Fibroblast of skin of left quadriceps (primary cell): ENCODE data around the gene NLRC3.

ENCODE experiments used
- DNase-seq, 2 experiments: peaks; one replicate each; pipeline ENCODE4 v3.0.0-alpha.2; 2013; ENCODE audit warnings: low read depth in 2 of 2

NLRC3 gene

DNA sequence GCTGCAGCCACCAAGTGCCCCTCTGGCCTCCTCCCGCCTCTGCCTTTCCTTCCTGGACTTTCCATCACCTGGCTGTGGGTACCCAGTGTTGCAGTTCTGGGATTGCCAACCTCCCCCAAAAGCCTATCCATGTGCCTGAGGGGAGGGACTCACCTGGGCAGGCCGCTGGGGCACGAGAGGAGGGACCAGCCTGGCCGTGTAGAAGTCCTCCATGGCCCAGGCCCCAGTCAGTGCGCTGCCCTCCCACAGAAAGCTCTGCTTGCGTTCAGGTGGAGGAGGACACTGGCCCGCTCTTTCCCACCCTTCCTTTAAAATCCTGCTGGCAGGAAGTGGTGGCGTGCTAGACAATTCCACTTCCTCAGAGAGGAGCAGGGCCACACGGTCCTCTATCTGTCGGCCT lies 20.0 kb upstream of the NLRC3 start:
- DNase-seq = no peak

DNA sequence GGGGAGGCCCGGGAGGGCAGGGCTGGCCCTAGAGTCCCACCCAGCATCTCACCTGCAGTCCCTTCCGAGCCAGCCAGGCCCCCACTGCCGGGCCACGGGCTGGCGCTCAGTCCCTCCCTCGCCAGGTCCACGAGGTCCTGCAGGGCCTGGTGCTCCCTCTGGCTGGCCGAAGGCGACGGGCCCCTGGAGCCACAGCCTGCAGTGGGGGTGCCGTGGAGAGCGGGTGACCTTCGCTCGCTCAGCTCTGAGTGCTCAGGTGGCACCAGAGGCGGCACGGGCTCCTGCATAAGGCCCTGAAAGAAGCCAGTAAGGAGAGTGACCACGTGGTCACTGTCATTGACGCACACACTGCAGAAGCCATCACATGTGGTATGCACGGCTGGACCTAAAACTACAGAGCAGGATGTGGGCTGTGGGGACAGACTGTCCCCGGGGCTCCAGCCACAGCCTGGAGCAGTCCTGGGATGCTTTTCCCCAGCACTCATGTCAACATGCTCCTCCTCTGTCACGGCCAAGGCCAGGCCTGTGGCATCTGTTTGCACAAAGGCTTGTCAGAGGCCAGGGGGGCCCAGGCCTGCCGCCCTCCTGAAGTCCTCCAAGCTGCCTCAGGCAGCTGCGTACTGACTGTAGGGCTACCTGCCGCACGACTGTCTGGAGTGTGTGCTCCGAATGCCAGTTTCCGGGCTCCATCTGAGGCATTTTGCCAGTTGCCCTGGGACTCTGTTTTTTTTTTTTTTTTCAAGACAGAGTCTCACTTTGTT lies 19.1 kb upstream of the NLRC3 start:
- DNase-seq = no peak

GRCh38 chr16:3595521-3596021 lies 18.4 kb upstream of the NLRC3 start:
- DNase-seq = no peak

- DNase-seq = no peak
Measured at GRCh38 chr16:3595110-3595486, 17.9 kb upstream of the NLRC3 start.

- DNase-seq = no peak
Measured at GRCh38 chr16:3594316-3595109, 17.3 kb upstream of the NLRC3 start.

- DNase-seq = no peak
Measured at GRCh38 chr16:3592559-3592958, 15.4 kb upstream of the NLRC3 start.

- DNase-seq = no peak
Measured at GRCh38 chr16:3591991-3592390, 14.8 kb upstream of the NLRC3 start.

DNA sequence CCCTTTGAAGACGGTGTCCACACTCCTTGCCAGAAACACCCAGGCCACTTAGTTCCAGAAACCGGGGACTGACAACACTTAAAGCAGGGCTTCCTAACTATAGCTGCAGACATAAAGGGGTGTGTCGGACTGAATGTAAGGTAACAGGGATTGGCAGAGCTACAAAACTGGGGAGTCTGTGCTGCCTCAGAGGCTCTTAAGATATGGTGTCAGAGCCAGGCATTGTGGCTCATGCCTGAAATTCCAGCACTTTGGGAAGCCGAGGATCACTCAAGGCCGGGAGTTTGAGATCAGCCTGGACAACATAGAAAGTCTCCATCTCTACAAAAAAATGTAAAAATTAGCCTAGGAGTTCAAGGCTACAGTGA lies 14.2 kb upstream of the NLRC3 start:
- DNase-seq = no peak

GRCh38 chr16:3590736-3591435 lies 13.7 kb upstream of the NLRC3 start:
- DNase-seq = no peak

GRCh38 chr16:3589991-3590701 lies 12.9 kb upstream of the NLRC3 start:
- no peak for DNase-seq

DNA sequence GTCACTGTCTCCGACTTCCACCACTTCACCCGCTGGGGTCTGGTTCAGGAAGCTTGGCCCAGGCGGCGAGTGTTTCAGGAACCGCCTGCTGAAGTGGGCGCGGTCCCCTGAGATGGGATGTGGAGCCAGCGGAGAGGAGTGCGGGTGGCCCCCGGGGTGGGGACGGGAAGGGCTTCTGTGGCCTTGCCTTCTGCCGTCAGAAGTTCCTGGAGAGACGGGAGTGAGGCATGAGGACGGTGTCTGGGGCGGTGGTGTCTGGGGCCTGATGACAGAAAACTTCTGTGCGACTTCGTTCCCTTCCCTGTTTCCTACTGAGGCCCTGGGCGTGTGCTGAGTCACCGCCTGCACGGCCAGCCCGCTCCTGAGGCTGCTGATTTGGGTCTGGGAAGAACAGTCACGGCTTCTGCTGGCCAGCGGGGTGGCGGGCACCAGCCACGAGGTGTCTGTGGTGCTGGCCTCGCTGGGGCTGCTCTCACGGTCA lies 12.3 kb upstream of the NLRC3 start:
- DNase-seq = no peak

DNA sequence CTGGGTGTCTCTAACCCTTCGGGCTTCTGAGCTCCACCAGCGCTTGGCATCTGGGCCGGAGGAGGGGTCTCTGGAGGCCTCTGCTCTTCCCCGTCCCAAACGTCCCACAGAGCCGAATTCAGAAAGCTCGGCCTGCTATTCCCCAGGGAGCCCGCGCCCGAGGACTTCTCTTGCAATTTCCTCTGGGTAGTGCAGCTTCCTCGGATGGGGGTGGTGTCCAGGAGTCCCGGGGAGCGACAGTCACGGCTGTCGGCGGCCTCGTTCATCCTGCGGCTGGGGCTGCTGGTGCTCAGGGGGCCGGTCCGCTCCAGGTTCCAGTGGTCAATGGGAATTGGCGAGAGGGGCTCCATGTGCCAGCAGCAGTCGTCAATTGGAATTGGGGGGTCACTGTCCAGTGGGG lies 11.8 kb upstream of the NLRC3 start:
- no peak for DNase-seq

- DNase-seq = no peak
Measured at GRCh38 chr16:3587547-3588110, 10.4 kb upstream of the NLRC3 start.

- DNase-seq = no peak
Measured at GRCh38 chr16:3584412-3584811, 7.2 kb upstream of the NLRC3 start.

DNA sequence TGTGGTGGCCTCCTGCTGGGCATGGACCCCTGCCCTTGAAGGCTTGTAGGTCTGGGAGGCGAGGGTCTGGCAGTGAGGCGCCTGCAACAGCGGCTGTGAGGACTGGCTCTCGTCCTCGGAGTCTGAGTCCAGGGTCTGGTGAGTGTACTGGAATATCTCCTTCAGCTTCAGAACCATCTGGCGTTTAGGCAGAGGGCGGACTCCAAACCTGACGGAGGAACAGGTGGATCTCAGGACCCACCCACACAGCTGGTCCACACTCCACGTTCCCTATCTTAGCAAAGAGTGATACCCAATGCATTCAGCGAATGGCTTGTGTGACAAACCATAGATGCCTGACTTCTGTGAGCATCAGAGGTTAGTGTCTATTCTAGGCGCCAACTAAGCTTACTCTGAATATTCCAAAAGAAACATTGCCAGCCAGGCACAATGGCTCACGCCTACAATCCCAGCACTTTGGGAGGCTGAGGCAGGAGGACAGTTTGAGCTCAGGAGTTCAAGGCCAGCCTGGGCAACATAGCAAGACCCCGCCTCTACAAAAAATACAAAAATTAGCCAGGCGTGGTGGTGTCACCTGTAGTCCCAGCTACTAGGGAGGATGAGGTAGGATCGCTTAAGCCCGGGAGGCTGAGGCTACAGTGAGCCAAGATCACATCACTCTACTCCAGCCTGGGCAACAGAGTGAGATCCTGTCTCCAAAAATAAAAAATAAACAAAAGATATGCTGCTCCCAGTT lies 6.3 kb upstream of the NLRC3 start:
- DNase-seq = no peak

DNA sequence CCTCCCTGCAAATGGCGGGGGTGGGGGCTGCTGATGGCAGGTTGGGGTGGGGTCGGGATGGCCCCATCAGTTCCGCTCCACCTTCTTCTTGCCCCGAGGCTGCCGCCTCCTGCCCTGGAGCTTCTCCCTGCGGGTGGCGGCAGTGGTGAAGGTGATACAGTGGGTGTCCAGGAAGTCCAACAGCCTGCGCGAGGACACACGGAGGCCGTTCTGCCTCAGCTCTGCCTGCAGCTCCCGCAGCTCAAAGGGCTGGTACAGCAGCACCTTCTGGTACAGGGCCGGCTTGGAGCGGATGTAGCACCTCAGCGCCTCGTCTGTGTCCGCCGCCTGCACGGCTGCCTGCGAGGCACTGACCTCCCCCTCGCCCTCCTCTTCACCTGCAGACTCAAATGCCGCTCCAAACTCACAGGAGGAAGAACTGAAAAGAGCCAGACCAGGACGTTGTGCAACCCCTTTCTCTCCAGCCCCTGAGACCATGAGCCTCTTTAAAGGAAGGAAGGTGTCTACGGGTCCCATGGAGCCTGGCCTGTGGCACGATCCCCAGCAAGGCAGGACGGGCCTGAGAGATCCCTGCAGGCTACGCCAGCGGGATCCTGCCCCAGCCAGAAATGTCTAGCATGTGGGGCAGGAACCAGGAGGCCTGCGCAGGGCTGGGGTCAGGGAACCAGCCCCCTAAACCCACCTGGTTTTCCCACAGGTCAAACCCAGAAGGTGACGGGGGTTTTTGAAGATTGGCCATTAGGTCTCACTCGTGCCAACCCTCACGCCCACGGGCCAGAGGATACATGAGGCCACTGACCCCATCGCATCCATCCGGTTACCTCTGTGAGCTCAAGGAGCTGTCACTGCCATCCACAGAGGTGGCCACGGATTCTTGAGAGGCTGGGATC lies 5.3 kb upstream of the NLRC3 start:
- no peak for DNase-seq

DNA sequence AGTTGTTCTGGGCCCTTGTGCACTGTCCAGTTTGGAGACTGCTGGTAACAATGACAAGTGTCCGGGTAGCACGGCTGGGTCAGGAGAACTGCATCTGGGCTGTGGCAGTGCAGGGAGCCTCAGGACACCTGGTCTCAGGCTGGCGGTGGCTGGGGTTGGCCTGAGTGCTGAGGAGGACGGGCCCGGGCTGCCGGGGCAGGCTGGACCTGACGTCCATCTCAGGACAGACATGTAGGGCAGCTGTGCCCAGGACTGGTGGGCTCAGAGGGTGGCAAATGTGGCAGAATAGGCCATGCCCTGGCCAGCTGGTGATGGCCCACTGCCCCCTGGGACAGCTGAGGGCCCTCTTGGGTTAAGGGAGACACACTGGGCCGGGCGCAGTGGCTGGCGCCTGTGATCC lies 4.2 kb upstream of the NLRC3 start:
- no peak for DNase-seq

GRCh38 chr16:3580686-3581085 lies 3.5 kb upstream of the NLRC3 start:
- DNase-seq = peak; percentile 6 to 16

DNA sequence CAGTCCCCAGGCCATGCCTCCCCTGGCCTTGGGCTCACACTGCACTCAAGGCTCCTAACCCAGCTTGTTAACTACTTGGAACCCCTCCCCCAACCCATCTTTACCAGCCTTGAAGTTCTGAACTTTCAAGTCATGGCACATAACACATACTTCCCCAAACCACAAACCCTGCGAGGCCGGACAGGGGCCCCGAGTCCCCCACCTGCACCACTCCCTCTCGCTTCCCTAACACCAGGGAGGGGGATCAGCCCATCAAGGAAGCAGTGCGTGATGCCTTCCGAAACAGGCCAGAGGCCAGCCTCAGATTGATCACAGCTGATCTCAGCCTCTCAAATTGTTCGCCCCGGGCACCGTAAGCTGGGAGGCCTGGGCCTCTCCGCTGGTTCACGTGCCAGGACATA lies 3.0 kb upstream of the NLRC3 start:
- DNase-seq = peak in 1 of 2 experiments; percentile 1

DNA sequence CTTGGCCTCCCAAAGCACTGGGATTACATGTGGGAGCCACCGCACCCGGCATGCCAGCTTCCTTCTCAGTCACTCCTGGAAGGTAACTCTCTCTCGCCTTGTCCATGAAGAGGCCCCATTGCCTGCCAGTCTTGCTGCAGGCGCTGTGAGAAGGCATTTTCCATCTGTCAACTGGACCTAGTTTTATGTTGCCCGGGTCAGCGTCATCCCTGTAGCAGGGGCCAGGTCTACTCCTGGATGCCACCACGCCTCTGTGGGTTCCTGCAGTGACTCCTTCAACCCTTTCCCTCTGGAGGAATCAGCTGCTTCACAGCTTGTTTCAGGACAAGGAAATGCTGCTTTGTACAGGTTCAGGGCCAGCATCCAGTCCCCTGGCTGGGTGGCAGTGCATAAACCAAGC lies 2.6 kb upstream of the NLRC3 start:
- no peak for DNase-seq
